Choroid plexus epithelial cell (primary cell): ENCODE data around the gene PPFIA3.
"Not testable (repeated sequence)": the region's sequence is repeated elsewhere in the genome, so short reads cannot be mapped to it uniquely, and the experiment has no call there.

Experiments
- DNase-seq: peaks from one replicate; pipeline ENCODE4 v3.0.0-alpha.2; 2010; ENCODE audit warnings: low read depth
- H3K4me3 ChIP-seq: 2 replicates; pipeline ENCODE4 v1.5.1; 2011; ENCODE audit warnings: low read depth, mild to moderate bottlenecking, control low read depth, low read length, moderate library complexity
- CTCF ChIP-seq: conservative IDR thresholded peaks from 2 replicates; pipeline ENCODE4 v1.5.1; 2011; ENCODE audit warnings: low read depth, mild to moderate bottlenecking, control low read depth, inconsistent platforms, low read length, moderate library complexity

The PPFIA3 gene

GRCh38 chr19:49135686-49136085, 16.3 kb downstream of the PPFIA3 start:
- no peak overlapping the region for H3K4me3 ChIP-seq

DNA sequence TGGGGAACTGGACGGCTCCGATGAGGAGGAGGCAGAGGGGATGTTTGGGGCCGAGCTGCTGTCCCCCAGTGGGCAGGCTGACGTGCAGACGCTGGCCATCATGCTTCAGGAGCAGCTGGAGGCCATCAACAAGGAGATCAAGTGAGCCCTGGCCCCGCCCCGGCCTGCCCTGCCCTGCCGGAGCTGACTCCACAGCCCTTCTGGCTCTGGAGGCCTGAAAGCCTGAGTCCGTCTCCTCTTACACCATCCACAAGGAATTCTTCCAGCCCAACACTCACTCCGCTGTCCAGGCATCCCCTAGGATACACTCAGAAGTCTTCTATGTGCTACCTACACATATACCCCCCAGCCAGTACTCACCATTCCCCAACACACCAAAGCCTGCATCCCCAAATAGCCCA, 17.4 kb downstream of the PPFIA3 start:
- no peak for TF ChIP-seq CTCF
- DNase-seq = no peak
- no peak overlapping the region for H3K4me3 ChIP-seq

More at GRCh38 chr19:49135686-49136085, 16.3 kb downstream of the PPFIA3 start:
- no peak for TF ChIP-seq CTCF
- no peak for DNase-seq

DNA sequence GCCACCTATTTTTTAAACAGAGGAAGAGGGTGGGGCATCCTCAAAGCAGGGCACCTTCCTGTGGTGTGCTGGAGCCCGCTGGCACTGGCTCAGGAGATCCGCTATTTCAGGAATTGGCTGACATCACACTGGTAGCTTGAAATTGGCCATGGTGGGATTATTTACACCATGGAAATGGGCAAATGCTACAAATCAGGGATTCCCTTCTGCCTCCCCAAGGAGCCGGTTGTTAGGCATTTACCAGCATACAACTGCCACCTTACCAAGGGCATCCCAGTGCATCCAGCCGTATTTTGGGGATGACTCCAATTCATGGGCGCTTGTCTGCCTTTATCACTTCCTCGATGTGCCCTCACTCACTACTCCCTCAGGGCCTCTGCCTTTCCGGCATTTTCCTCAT, 21.6 kb downstream of the PPFIA3 start:
- no peak for DNase-seq
- no peak for TF ChIP-seq CTCF
- H3K4me3 ChIP-seq = no peak overlapping the region

DNA sequence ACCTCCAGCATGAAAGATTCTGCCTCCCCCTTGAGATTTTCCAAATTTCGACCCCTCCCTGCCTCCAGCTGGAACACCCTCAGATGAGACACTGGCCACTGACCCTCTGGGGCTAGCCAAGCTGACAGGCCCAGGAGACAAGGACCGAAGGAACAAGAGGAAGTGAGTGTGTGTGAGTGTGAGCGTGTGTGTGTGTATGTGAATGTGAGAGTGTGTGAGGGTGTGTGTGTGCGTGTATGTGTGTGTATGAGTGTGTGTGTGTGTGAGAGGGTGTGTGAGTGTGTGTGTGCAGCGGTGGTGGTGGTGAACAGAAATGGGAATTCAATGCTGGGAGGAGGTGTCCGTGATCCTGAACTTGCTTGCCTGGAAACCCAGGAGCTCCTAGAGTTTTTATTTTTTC, 22.0 kb downstream of the PPFIA3 start:
- DNase-seq = no peak
- no peak for TF ChIP-seq CTCF
- H3K4me3 ChIP-seq = no peak overlapping the region

DNA sequence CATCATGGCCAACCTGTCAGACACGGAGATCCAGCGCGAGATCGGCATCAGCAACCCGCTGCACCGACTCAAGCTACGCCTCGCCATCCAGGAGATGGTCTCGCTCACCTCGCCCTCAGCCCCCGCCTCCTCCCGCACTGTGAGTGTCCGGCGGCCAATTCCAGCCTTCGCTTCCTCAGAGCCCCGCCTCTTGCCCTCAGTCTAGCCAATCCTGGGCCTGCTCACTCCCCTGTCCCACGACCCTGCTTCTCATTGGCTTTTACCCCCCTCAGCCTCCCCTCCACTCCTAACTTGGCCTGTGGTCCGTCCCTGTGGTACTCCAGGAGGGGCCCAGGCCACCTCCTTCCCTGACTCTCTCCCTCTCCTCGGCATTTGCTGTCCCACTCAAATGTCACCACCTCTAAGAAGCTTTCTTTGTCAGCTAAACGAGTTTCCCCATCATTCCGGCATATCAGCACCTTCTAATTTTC, 23.6 kb downstream of the PPFIA3 start:
- peak; percentile 93 for DNase-seq
- TF ChIP-seq CTCF = no peak

DNA sequence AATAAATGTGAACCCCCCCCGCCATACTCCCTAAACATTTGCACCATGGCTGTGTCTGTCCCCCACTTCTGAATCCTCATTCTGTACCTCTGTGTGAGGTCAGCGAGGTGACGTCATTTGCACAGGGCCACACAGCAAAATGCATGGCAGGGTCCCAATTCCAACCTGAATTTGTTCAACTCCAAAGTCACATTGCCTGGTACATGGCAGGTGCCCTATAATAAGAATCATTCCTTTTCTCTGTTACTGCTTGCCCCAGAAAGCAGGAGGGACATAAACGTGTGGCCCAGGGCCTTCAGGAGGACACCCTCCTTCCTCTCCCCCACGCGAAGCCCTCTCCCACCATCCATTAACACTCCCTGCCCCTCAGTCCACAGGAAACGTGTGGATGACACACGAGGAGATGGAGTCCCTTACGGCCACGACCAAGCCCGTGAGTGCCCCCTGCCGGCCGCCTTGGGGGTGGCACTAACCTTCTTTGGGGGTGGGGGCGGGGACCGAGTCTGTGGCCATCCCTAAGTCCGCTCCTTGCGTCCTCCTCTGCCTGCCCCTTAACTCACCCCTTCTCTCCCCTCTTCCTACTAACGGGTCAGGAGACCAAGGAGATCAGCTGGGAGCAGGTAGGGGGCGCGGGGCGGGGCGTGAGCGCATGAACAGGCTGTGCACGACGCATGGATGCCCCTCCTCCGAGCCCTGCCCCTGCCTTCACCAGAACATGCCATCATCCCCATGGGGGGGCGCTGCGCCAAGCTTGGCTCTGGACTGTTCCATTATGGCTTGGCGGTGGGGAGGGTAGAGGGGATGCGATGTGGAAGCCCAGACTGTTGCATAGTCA, 26.4 kb downstream of the PPFIA3 start:
- peak; percentile 85 for TF ChIP-seq CTCF
- H3K4me3 ChIP-seq = peak overlapping the region; percentile 54
- peak; percentile 86 for DNase-seq

More for the DNA sequence above, 23.6 kb downstream of the PPFIA3 start:
- H3K4me3 ChIP-seq = peak overlapping the region; percentile 69

DNA sequence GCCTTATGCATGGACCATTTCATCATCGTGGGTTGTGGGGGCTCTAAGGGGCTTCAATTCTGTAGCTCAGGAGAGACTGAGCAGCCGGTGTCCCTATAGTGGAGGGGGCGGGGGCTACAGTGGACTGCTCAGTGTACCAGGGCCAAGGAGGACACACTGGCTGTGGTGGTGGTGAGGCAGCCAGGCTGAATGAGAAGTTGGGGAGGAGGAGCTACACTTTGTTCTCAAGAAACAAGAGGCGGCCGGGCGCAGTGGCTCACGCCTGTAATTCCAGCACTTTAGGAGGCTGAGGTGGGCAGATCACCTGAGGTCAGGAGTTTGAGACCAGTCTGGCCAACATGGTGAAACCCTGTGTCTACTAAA, 27.0 kb downstream of the PPFIA3 start:
- not testable (repeated sequence) for H3K4me3 ChIP-seq, DNase-seq
